HG03196 (cell line): ENCODE measurements around the gene MAT2A.

Experiments
- ATAC-seq: cut with Tn5 transposase; IDR thresholded peaks from one replicate; pipeline ENCODE4 v1.9.1; 2021; ENCODE audit not compliant: unreplicated experiment

The MAT2A gene

GRCh38 chr2:85538507-85539360, at the start of gene MAT2A:
TSS of gene MAT2A (plus strand) at chr2:85539168. CDS start at chr2:85539288, 120 bp downstream.
- peak; percentile 69 for ATAC-seq

DNA sequence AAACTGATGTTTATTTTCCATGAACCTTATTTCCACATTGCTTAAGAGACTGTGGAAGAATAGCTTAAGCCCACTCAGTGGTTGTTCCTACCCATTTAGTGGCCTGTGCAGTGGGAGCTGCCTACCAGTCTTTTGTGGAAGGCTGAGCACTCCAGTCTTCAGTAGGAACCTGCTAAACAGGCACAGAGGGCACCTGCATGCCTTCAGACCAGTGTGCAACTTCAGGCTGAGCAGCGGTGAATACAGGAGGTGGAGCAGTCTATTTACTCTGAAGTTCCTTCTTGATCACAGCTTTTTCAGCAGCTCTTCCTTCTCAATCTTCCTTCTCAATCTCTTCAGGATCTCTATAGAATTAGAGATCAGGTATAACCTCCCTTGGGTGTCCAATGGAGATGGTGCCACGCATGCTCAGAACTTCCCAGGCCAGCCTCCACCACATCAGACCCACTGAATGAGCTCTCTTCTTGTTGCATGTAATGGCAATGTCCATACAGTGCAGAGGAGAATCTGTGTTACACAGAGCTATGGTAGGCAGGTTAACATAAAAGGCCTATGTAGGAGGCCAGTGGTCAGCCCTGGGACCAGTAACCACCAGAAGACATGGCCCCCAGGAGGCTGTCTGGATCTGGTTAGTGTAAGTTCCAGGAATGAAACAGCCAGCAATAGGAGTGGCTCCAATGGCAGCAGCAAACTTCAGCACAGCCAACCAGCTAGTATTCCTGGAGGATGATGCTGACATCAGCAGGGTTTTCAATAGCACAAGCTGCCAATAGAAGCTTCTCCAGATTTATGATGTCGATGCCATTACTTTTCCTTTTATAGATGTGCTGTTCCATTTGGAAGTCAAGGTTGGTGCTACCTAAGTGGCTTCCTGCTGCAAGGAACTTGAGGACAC, 47.9 kb upstream of the MAT2A start:
- ATAC-seq, result no peak

DNA sequence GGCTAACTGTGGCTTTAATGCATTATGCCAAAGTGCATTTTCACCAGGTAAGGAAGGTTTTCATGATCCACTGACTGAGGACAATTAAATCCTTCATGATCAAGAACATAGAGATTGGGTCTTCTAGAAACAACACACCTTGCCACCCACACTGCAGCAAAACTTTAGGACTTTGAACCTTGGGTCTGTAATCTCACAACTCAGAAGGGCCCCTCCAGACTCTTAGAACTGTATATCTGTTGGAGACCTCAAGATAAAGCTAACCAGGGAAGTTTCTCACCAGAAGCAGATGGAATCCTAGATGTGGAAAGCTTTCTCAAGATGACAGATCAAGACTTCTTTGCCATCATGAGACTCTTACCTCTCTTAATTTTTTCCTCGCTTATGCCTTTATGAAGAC, 42.5 kb upstream of the MAT2A start:
- no peak for ATAC-seq

GRCh38 chr2:85497944-85498630, 40.9 kb upstream of the MAT2A start:
- ATAC-seq, result no peak

DNA sequence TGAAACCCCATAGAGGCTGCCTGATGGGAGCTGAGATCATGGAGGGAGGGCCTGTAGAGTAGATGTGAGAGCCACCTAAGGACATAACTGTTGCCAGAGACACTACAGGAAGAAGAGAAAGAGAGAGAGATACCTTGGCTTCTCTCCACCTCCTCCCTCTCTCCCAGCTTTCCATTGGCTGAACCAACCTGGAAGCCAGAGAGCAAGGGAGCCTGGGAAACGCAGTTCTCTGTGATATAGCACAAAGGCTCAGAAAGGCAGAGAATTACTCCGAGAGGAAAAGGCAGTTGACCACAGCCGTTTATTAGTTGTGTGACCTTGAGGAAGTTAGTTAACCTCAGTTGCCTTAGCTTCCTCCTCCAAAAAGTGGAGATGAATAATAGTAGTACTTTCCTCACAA, 37.7 kb upstream of the MAT2A start:
- ATAC-seq, result no peak

DNA sequence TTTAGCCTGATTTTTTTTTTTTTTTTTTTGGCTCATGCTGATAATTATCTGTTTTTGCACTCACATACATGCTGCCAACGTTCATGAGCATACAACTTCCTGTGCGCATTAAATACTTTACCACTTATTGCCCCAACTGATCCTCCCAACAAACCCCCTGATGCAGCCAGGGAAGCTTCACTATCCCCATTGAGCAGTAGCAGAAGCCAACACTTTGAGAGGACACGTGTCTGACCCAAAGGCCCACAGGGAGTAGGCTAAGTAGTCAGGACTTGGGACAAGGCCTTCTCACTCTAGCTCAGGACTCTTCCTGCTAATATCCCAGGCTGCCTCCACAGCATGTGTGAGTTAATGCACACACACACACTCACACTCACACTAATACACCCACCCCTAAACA, 36.2 kb upstream of the MAT2A start:
- ATAC-seq, result no peak

DNA sequence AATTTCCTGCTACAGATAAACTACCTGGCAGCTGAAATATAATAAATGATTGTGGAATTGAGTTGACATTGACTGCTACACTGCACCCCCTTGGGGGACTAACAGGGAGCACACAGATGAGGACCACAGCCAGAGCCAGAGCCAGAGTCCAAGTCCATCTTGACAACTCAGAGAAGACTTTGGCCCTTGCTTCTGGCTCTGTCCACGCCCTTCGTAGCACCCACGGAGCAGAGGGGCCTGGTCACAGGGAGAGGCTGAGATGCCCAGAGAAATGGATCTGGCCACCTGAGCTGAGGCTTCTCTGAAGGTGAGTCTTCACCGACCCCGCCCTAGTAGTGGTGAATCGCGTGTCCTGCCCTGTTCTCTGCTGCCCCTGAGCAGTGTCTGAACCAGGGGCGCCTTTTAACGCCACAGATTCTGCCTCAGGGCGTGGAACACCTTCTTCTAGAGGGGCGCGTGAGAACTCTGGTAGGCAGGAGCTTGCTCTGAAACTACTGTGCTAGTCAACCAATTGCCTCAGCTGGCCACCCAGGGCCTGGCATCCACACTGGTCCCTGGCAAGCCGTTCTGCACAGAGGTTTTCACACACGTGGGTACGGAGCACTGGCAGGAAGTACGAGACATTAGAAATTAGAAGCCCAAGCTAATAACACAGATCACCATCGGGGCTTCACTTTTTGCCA, 35.7 kb upstream of the MAT2A start:
- ATAC-seq, result no peak

DNA sequence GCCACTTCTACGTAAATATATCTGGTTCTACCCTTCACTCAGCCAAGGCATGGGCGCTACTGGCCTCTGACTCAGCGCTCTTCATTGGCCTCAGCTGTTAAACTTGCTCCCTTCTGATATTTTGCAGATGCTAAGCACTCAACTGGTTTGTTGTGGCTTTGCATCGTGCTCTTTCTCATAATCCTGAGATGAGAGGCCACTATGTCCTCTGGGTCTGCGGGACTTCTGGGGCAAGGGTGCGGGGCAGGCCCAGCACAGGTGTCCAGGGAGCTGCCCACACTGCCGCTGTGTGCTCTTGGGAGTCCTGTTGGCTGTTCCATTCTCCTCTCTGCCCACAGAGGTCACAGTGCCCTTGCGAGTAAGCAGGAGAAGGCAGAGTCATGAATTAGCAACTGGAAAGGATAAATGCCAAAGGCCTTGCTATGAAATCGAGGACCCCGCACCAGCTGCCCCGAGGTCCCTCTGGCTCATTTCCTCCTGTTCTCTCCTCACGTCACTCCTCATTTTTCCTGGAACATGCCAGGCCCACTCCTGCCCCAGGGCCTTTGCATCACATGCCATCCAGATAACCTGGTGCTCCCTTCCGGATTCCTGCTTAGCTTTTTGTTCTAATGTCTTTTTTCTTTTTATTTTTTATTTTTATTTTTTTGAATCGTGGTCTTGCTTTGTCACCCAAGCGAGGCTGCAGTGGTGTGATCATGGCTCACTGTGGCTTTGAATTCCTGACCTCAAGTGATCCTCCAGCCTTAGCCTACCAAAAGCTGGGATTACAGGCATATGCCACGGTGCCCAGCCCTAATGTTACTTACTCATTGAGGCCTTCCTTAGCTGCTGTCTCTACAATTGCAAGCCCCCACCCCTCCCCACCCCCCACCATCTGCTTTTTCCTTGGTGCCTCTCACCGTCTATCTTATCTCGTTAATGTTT, 34.9 kb upstream of the MAT2A start:
- no peak for ATAC-seq

GRCh38 chr2:85504778-85505261, 34.1 kb upstream of the MAT2A start:
- no peak for ATAC-seq

GRCh38 chr2:85505551-85506238, 33.3 kb upstream of the MAT2A start:
- no peak for ATAC-seq

DNA sequence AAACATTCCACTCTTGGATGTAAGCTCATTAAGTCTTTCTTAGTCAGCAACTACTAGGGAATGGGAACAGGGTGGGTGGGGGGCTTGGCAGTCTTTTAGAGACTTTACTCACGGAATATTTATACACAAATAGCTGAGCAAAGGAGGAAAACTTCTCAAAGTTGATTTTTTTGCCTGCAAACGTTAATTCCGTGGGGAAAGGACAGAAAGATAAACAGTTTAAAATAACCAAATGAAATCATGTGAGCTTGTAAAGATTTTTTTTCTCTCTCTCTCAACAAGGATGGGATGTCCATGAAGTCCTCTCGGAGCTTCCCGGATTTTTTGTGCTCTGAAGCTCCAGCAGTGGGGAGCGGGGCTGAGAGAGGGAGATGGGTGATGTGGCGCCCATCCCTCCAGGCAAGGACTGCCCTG, 32.2 kb upstream of the MAT2A start:
- ATAC-seq, result no peak

DNA sequence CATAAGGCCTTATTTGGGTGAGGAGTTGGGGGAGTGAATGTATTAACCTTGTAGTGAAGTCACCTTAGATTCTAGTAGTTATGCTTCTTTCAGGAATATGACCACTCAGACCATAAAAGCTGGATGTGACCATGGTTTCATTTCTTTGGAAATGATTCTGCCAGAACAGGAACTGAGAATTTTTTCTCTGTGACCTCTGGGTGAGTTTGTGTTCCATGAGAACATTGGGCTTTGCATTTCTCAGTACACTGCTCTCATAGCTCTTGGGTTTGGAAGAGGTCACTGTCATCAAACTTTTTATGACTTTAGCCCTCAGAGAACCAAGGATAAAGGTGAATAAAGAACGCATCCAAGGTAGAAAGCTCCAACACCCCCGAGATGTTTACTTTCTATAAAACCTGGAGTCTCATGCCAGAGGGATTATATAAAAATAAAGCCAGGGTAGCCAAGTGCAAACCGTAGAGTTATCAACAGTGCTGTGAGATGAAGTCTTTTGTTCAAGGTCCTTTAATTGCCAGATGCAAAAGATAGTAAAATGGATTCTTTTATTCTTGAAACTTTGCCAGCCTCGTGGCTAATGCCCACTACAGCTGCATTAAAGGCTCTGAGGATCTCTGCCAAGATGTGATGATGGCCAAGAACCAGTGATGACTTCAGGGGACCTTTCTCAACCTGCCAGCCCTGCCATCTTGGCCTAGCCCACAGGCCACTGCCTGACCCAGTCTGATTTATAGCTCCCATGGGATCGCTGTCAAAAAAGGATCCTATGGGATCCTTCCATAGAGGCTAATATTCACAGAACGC, 27.8 kb upstream of the MAT2A start:
- no peak for ATAC-seq

GRCh38 chr2:85514323-85514722, 24.6 kb upstream of the MAT2A start:
- ATAC-seq, result no peak

DNA sequence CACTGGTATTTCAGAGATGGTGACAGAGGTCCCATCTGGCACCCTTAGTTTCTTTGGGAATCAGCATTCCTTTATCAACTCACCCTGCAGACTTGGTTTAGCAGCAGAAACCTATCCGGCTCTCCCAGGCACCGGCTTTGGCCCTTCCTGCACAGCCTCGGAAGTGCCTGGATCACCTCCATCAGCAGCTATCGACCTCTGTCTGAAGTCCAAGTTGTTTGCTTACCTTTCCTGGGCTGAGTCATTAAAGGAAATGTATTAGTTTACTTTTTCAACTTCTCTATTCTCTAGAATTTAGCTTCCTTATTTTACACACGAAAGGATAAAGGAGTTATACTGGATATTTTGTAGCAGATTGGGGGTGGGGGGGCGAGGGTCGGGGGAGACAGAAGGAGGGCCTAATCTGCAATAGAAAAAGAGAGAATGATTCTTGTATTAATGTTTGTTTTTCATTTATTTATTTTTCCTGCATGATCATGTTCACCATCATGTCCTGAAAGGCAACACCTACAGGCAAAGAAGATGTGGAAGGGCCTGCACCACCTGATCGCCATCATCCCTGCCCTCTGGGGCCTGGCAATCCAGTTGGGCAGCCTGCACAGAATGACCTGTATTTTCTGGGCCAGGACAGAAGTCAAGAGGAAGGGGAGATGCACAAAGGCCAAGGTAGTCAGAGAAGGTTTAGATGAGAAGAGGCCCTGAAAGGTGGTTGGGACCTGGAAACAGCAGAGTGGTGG, 22.1 kb upstream of the MAT2A start:
- ATAC-seq, result no peak

DNA sequence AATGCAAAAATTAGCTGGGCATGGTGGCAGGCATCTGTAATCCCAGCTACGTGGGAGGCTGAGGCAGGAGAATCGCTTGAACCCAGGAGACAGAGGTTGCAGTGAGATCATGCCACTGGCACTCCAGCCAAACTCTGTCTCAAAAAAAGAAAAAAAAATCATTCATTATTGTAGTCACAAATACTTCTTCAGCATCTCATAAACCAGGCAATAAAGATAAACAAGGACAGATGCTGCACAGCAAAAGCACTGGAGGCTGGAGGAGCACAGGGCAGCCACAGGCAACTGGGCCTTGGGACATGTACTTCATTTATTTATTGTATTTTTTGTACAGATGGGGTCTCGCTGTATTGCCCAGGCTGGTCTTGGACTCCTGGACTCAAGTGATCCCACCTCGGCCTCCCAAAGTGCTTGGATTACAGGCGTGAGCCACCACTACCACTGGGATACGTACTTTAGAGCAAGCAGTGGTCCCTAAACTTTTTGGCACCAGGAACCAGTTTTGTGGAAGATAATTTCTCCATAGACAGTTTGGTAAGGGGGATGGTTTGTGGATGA, 16.8 kb upstream of the MAT2A start:
- no peak for ATAC-seq

DNA sequence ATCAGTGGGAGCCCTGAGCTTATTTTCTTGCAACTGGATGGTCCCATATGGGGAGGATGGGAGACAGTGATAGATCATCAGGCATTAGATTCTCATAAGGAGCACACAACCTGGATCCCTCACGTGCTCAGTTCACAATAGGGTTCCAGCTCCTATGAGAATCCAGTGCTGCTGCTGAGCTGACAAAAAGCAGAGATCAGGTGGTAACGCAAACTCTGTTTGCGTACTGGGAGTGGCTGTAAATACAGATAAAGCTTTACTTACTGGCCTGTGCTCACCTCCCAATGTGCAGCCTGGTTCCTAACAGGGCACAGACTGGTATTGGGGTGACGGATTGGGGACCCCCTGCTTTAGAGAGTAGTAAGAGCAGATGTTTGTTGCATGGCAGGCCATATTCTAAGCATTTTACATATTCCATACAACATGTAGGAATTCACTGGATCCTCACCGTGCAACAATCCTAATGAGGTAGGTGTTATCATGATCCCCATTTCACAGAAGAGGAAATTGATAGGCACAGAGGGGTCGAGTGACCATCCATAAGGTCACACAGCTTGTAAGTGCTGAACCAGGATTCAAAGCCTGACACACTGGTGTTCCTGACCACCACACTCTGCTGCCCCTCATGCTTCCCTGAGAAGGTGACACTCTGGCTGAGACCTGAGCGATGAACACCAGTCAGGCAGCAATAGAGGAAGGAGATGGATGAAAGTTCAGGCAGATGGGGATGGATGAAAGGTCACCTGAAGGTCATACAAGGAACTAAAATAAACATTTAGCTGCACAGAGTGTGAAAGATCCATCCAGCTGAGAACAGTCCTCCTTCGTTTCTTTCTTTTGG, 15.7 kb upstream of the MAT2A start:
- no peak for ATAC-seq
